Measurements from ENCODE around the gene PSMD3. TPM values are rescaled to one million over a fixed set of nuclear protein-coding genes. Genes with fewer than 3 reads are reported as not detected.
"Not testable (repeated sequence)": the region's sequence is repeated elsewhere in the genome, so short reads cannot be mapped to it uniquely, and the experiment has no call there.

Gene PSMD3
- total and polyA plus RNA-seq, 7 donors = 137 to 392 (median 221) TPM

GRCh38 chr17:39996162-39996561, 15.6 kb downstream of the PSMD3 start:
- Histone ChIP-seq H3K9me3 (no peaks in the 10 kb centered on the region), H3K27me3 (ENCODE audit: insufficient read depth in 3 of 3, low read length in 2 of 3) (no peaks in the 10 kb centered on the region), H3K27ac (no peak overlapping the region), H3K36me3 (ENCODE audit: insufficient read depth in 1 of 2, low read depth in 1 of 2) (peaks cover 20 to 75% of the 10 kb centered on the region in 2 donors), H3K4me3 (no peak overlapping the region), H3K4me1 (peaks cover 4% of the 10 kb centered on the region)
- 55 to 73% (median 59%) methylated on average over 8 of the region's 8 CpGs for WGBS, 3 donors
- TF ChIP-seq CTCF (IDR thresholded peaks at IDR 0.05) = no peak
- peak in 1 of 4 donors; percentile 5 for ATAC-seq
- intact Hi-C loops (cut with DNase I) = no loop called here
- DNase-seq = no peak

- 22 to 28% (median 24%) methylated on average over 6 of the region's 6 CpGs for WGBS, 3 donors
- Histone ChIP-seq H3K27me3 (ENCODE audit: insufficient read depth in 3 of 3, low read length in 2 of 3) (no peaks in the 10 kb centered on the region), H3K27ac (no peak overlapping the region), H3K9me3 (no peaks in the 10 kb centered on the region), H3K36me3 (ENCODE audit: insufficient read depth in 1 of 2, low read depth in 1 of 2) (peaks cover 20 to 68% of the 10 kb centered on the region in 2 donors), H3K4me3 (no peak overlapping the region), H3K4me1 (peaks cover 4% of the 10 kb centered on the region)
- no peak for TF ChIP-seq CTCF (IDR thresholded peaks at IDR 0.05)
- ATAC-seq (peak; percentile 32 to 66 (median 54)), DNase-seq (peak; percentile 66 to 85)
- intact Hi-C loops (cut with DNase I) = no loop called here
Measured at GRCh38 chr17:39996800-39997199, 16.2 kb downstream of the PSMD3 start.

- ATAC-seq = peak in 2 of 4 donors; percentile 2 to 17
- WGBS, 3 donors = 64 to 74% (median 65%) methylated on average over 3 to 4 of the region's 4 CpGs
- H3K27ac ChIP-seq = no peak overlapping the region
- no peaks in the 10 kb centered on the region for H3K27me3 ChIP-seq (ENCODE audit: insufficient read depth in 3 of 3, low read length in 2 of 3)
- no peak for DNase-seq
- H3K9me3 ChIP-seq = no peaks in the 10 kb centered on the region
- TF ChIP-seq CTCF (IDR thresholded peaks at IDR 0.05) = no peak
- intact Hi-C loops (cut with DNase I) = no loop called here
- H3K4me1 ChIP-seq = peaks cover 4% of the 10 kb centered on the region
- H3K4me3 ChIP-seq = no peak overlapping the region
- H3K36me3 ChIP-seq (ENCODE audit: insufficient read depth in 1 of 2, low read depth in 1 of 2) = peaks cover 15 to 61% of the 10 kb centered on the region in 2 donors
Measured at GRCh38 chr17:39997543-39997942, 16.9 kb downstream of the PSMD3 start.

- Histone ChIP-seq H3K36me3 (ENCODE audit: insufficient read depth in 1 of 2, low read depth in 1 of 2) (peaks cover 9 to 46% of the 10 kb centered on the region in 2 donors), H3K27me3 (ENCODE audit: insufficient read depth in 3 of 3, low read length in 2 of 3) (no peaks in the 10 kb centered on the region), H3K4me3 (no peak overlapping the region), H3K9me3 (no peaks in the 10 kb centered on the region), H3K4me1 (peaks cover 7% of the 10 kb centered on the region), H3K27ac (no peak overlapping the region)
- WGBS, 3 donors = 78 to 80% (median 79%) methylated on average over 4 of the region's 4 CpGs
- intact Hi-C loops (cut with DNase I) = no loop called here
- DNase-seq = no peak
- no peak for TF ChIP-seq CTCF (IDR thresholded peaks at IDR 0.05)
- peak in 3 of 4 donors; percentile 7 to 28 (median 22) for ATAC-seq
Measured at GRCh38 chr17:39999067-39999466, 18.5 kb downstream of the PSMD3 start.

- Histone ChIP-seq H3K9me3 (no peaks in the 10 kb centered on the region), H3K36me3 (ENCODE audit: insufficient read depth in 1 of 2, low read depth in 1 of 2) (peaks cover 7 to 35% of the 10 kb centered on the region in 2 donors), H3K4me3 (no peak overlapping the region), H3K4me1 (peaks cover 17% of the 10 kb centered on the region), H3K27ac (no peak overlapping the region), H3K27me3 (ENCODE audit: insufficient read depth in 3 of 3, low read length in 2 of 3) (no peaks in the 10 kb centered on the region)
- WGBS, 3 donors = 86 to 90% (median 87%) methylated on average over 7 of the region's 7 CpGs
- no peak for TF ChIP-seq CTCF (IDR thresholded peaks at IDR 0.05)
- ATAC-seq (no peak), DNase-seq (no peak)
- intact Hi-C loops (cut with DNase I) = no loop called here
Measured at GRCh38 chr17:40000161-40000560, 19.6 kb downstream of the PSMD3 start.

- H3K27me3 ChIP-seq (ENCODE audit: insufficient read depth in 3 of 3, low read length in 2 of 3); DNase-seq; intact Hi-C loops (cut with DNase I); ATAC-seq; H3K9me3 ChIP-seq; H3K4me3 ChIP-seq; H3K27ac ChIP-seq: not testable (repeated sequence)
- peaks cover under 1 to 23% of the 10 kb centered on the region in 2 donors for H3K36me3 ChIP-seq (ENCODE audit: insufficient read depth in 1 of 2, low read depth in 1 of 2)
- 82 to 94% (median 87%) methylated on average over 8 of the region's 8 CpGs for WGBS, 3 donors
- peaks cover 15% of the 10 kb centered on the region for H3K4me1 ChIP-seq
Measured at GRCh38 chr17:40001335-40001734, 20.7 kb downstream of the PSMD3 start.
